NCI-H2029 (cell line): ENCODE data around the gene CHPT1.
A peak's percentile ranks its signal among the peaks of the same experiment; 100 is the strongest.

ENCODE experiments used
- DNase-seq: peaks from one replicate; lab custom pipeline; 2025; lab: John Stamatoyannopoulos, UW

The CHPT1 gene

DNA sequence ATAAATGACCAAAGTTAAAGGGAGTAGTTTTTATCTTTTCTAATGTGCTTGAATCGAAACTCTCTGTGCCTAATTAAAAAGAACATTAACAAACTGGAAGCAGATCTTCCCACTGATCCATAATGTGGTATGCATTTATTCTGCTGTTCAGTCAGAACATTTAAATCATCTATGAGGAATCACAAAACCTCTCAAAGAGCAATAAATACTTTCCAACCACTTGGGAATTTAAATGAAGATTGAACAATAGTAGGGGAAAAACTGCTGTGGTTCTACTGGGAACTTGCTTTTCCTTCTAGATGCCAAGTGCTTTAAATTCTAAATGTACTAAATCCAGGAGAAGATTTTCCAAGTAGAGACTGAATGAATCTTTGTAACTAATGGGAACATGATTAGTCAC is 12.3 kb upstream of the CHPT1 start:
- no peak for DNase-seq

GRCh38 chr12:101686176-101686575 is 11.3 kb upstream of the CHPT1 start:
- no peak for DNase-seq

DNA sequence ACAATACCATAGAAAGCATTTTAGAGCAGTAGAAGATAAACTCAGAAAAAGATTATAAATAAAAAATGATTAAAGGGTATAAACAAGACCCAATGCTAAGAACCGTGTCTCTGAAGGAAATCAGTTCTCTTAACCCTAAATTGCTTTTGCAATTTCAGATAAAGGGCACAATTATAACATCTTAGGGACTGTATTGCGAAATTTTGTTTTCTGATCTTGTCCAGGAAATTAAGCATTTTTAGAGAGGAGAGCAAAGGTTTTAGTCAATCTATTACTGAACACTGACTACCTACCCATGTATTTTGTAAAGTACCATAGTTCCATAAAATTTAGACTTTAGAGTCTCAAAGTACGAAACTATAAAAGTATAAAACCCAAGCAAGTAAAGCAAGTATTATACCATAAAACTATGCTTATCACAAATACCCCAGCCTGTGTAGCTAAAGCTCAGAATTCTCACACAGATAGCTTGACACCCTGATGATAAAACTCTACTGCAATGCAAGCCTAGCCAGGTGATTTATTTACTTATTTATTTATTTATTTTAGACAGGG is 6.8 kb upstream of the CHPT1 start:
- DNase-seq = no peak

- no peak for DNase-seq
Observed at GRCh38 chr12:101691503-101692096, 5.8 kb upstream of the CHPT1 start.

DNA sequence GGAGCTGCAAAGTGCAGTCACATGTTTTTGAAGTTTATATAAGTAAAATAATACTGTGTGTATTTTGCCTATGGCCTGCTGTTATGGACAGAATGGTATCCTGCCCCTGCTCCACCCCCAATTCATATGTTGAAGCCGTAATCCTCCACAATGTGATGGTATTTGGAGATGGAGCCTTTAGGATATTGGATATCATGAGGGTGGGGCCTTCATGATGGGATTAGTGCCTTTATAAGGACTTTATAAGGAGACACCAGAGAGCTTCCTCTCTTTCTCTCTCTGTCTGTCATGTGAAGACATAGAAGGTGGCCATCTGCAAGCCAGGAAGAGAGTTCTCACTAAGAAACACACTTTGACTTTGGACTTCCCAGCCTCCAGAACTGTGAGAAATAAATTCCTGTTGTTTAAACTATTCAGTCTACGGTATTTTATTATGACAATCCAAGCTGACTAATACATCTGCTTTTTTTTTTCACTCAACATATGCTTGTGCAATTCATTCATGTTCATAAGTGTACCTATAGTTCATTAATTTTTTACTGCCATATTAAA is 3.1 kb upstream of the CHPT1 start:
- no peak for DNase-seq

DNA sequence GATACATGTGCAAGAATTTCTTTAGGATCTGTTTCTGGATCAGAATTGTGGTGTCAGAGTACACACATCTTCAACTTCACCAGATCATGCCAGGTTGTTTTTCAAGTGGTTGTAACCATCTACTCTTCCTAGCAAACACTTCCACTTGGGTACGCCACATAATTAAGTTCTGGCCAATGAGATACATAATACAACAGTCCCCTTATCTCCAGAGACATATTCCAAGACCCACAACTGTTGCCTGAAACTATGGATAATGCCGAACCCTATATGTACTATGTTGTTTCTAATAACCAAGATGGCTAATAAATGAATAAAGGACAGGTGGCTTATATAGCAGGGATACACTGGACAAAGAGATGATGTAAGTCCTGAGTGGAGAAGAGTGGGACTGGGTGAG is 2.5 kb upstream of the CHPT1 start:
- DNase-seq = no peak

DNA sequence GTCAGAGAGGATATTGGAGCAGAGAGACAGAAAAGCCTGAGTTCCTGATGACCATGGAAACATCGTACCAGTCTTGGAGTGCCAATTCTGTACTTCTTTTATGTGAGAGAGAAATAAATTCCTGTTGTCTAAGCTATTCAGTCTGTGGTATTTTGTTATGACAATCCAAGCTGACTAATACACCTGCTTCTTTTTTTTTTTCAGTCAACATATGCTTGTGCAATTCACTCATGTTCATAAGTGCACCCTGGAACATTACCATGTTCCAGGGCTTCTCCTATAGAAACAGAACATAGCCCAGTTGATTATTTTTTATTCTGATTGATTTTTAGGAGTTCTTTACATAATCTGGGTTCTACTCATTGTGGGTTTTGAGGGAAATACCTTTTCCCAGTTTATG is 1.7 kb upstream of the CHPT1 start:
- DNase-seq = no peak

- DNase-seq = peak; percentile 3
Observed at GRCh38 chr12:101696251-101697196, 916 bp upstream of the CHPT1 start.

- no peak for DNase-seq
Observed at GRCh38 chr12:101697930-101698799, 725 bp downstream of the CHPT1 start.

DNA sequence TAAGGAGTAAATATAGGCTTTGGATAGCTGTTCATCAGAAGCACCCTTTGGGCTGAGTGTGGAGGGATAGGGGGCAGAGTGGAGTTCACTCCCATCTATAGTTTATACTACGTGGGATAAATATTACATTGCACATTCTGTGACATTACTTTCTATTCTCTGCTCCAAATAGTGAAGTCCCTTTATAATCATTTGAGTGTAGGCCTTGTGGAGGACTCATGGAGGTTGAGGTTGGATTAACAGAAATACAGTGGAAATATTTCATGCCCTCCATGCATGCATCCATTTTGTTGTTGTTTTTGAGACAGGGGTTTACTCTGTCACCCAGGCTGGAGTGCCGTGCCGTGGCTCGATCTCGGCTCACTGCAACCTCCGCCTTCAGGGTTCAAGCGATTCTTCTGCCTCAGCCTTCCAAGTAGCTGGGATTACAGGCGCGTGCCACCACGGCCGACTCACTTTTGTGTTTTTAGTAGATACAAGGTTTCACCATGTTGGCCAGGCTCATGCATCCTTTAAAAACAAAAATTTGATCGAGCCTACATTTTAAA is 1.4 kb downstream of the CHPT1 start:
- DNase-seq = no peak

DNA sequence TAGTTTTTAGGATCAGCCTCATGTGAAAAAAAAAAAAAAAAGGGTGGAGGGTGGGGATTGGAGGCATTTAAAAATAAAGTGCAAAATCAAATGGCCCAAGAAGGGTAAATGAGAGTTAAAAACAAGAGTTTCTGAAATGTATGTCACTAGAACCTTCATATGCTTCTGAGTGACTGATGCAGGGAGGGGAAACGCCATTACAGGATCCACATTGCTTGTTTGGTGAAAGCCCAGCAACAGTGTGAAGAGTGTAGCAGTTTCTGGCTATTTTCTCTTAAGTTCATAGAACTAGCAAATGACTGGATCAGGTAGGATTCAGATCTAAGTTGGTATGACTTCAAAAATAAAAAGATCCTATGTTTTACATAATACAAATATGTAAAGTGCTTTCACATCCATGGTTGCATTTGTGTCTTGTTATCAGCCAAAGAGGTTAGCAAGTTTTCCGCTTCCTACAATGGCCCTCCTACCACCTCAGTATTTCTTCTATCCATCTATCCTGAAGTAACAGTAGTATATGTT is 2.9 kb downstream of the CHPT1 start:
- DNase-seq = no peak

- no peak for DNase-seq
Observed at GRCh38 chr12:101703487-101703886, 6.0 kb downstream of the CHPT1 start.

DNA sequence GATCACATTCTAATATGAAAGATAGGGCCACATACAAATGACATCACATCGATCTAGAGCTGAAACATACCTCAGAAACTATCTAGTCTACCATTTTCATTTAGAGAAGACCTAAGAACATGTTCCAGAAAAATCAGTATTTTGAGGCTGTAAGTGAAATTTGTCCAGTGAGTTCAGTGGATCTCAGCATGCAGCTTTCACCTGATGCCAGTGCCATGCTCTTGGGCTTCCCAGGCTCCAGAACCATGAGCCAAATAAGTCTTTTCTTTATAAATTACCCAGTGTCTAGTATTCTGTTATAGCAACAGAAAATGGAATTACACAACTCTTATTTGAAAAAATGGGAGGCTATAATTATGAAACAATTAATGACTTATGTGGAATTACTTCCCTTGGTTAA is 9.0 kb downstream of the CHPT1 start:
- DNase-seq = no peak

GRCh38 chr12:101707131-101707782 is 9.8 kb downstream of the CHPT1 start:
- no peak for DNase-seq

DNA sequence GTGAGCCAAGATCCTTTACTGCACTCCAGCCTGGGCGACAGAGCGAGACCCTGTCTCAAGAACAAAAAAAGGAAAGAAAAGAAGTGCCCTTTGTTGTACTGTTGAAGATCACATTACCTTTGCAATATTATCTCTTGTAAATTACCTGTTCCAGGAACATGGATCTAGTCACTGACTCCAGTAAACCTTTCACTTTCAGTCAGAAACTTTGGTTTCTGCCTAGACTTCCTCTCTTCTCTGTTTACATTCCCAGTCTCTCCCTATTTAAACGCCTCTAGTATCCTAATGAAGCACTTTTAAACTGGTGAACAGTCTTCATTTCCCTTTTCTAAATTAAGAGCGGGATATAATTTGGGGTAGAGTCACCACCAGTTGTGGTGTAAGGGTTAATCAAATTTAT is 12.8 kb downstream of the CHPT1 start:
- DNase-seq = no peak

GRCh38 chr12:101713059-101713682 is 15.7 kb downstream of the CHPT1 start:
- DNase-seq = no peak

GRCh38 chr12:101713930-101714329 is 16.5 kb downstream of the CHPT1 start:
- no peak for DNase-seq

DNA sequence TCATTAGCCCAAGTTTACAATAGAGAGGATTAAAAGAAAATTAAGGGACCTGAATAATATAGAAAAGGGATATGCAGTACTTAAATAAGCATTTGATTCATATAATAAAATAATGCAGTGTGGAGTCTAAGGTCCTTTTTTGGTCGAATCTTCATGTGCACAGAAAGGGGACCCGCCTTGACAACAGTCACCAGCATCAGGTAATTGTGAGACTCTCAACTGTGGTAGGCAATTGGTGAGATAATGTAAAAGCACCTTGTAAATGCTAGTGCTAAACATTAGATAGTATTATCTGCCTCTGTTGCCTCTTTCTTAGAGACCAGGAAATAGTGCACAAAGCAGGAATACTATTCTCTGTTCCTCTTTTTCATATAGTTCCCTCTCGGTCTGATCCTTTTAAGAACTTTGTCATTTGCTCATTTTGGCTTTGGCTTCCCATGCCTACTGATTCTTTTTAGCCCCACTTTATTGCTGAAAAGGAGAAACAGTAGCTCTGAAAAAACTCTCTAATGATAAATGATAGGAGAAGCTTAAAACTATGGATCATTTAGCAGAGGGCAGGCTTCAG is 17.5 kb downstream of the CHPT1 start:
- DNase-seq = no peak

- no peak for DNase-seq
Observed at GRCh38 chr12:101719566-101719965, 22.1 kb downstream of the CHPT1 start.

GRCh38 chr12:101720118-101720517 is 22.7 kb downstream of the CHPT1 start:
- no peak for DNase-seq
